ENCODE data around the gene CYP2S1.
"Not testable (repeated sequence)": the region's sequence is repeated elsewhere in the genome, so short reads cannot be mapped to it uniquely, and the experiment has no call there.

CYP2S1 gene

DNA sequence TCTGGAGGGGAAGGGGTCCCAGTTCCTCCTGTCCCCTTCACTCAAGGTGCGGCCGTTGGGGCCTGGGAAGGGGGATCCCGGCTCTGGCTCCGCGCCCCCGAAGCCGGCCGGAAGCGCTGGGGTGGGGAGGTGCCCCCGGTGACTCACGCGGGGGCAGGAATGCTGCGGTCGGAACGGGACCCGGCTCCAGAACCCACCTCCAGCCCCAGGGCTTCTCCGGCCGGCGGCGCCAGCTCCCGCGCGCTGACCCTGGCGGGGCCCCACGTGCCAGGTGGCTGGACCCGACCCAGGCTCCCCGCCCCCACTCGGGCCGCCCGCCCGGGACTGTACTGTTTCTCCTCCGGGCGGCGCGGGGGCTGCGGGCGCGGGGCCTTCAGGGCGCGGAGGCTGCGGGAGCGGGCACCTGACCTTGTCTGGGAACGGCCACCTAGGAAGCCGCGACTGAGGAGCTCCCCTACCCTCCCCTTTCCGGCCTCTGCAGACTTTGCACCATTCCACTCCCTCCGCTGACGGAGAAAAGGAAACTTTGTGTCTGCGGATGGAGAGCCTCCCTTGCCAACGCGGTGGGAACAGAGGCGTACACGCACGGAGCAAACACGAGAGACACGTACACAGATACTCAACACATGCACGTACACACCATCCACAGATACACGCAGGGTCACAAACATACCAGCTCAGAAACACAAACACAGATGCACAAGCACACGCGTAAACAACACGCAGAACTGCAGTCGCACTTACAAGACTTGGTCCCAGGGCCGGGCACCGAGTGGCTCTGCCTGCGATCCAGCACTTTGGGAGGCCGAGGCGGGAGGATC is 33.2 kb downstream of the CYP2S1 start:
- DNase-seq (ENCODE audit: low read depth), result no peak

DNA sequence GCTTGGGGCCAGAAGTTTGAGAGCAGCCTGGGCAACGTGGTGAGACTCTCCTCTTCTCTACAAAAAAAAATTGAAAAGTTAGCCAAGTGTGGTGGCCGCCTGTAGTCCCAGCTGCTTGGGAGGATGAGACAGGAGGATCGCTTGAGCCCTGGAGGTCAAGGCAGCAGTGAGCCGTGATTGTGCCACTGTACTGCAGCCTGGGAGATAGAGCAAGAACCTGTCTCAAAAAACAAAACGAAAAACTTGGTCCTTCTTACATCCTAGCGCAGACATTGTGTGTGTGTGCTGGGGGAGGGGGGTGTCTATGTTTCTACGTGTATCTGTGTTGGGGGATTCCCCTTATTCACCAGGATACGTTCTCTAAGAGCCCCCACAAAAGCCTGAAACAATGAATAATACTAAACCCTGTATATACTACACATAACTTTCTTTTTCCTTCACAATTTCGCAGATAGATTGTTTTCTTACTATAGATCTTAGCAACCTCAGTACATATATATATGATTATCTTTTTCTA is 33.9 kb downstream of the CYP2S1 start:
- DNase-seq (ENCODE audit: low read depth), result no peak

DNA sequence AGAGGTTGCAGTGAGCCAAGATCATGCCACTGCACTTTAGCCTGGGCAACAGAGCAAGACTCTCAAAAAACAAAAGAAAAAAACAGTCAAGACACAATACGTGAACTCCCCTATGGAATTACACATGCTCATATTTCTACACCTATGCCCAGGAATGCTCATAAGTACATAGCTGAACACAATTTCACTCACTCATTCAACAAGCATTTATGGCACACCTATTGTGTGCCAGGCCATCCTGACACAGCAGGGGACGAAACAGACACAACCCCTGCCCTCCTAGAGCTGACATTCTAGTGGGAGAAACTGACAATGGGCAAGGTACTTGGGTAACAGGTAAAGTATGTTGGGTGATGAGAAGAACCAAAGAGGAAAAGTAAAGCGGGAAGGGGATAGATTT is 35.5 kb downstream of the CYP2S1 start:
- no peak for DNase-seq (ENCODE audit: low read depth)

DNA sequence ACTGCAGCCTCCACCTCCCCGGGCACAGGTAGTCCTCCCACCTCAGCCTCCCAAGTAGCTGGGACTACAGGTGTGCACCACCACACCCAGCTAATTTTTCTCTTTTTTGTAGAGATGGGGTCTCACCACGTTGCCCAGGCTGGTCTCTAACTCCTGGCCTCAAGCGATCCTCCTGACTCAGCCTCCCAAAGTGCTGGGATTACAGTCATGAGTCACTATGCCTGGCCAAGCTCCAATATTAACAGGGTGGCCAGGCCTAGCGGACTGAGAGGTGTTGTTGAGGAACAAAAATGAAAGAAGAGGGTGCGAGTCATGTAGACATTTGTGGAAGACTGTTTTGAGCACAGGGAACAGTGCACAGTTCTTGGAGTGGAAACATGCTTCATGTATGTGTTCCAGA is 36.3 kb downstream of the CYP2S1 start:
- not testable (repeated sequence) for DNase-seq (ENCODE audit: low read depth)

DNA sequence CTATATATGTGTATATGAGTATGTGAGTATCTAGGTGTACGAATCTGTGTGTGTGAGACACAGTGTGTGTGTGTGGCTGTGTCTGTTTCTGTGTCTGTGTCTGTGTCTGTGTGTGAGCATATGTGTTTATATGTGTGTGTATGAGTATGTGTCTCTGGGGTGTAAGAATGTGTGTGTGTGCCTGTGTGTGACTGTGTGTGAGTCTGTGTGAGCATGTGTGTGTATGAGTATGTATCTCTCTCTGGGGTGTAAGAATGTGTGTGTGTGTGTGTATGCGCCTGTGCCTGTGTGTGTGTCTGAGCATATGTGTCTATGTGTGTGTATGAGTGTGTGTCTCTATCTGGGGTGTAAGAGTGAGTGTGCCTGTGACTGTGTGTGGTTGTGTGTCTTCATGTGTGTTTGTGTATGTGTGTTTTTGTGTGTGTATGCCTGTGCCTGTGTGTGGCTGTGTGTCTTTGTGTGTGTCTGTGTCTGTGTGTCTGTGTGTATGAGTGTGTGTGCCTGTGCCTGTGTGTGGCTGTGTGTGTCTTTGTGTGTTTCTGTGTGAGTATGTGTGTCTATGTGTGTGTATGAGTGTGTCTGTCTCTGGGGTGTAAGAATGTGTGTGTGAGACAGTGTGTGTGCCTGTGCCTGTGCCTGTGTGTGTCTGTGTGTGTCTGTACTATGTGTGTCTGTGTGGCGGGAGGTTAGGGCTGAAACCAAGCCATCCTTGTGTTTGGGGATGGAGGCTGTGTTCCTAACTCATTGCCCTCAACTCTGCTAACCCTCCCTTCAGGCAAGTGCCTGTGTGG is 37.2 kb downstream of the CYP2S1 start:
- DNase-seq (ENCODE audit: low read depth), result no peak

DNA sequence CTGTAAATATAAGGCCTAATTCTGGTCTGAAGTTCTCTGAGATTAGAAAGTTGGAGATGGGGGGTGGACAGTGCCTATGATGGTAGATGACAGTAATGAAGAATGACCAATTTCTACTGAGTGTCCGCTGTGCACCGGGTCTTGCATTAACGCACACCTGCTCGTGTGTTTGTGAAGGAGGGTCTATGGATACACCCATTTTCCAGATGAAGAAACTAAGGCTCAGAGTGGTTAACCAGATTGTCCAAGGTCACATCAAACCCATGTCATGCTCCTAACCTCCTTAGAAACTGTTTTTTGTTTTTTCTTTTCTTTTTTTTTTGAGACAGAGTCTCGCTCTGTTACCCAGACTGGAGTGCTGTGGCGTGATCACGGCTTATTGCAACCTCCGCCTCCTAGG is 39.7 kb downstream of the CYP2S1 start:
- no peak for DNase-seq (ENCODE audit: low read depth)

DNA sequence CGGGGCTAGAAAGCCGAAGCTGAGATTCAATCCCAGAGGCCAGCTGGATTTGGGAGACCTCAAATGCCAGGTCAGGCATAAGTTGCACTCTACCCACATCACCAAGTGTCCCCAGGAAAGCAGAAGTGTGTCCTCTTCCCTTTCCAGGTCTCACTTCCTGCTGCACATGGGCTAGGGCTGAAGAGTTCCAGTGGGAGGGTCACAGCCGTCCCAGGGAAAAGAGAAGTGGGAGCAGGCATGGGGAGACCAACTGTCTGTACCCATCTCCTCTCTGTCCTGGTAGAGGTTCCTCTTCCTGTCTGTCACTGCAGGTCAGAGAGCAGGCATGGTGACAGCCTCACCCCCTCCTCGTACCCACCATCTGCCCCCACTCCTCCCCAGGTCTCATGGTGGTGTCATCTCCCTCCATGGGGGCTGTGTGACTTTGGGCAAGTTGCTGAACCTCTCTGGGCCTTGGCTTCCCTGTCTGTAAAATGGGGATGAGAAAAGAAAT is 40.8 kb downstream of the CYP2S1 start:
- no peak for DNase-seq (ENCODE audit: low read depth)

DNA sequence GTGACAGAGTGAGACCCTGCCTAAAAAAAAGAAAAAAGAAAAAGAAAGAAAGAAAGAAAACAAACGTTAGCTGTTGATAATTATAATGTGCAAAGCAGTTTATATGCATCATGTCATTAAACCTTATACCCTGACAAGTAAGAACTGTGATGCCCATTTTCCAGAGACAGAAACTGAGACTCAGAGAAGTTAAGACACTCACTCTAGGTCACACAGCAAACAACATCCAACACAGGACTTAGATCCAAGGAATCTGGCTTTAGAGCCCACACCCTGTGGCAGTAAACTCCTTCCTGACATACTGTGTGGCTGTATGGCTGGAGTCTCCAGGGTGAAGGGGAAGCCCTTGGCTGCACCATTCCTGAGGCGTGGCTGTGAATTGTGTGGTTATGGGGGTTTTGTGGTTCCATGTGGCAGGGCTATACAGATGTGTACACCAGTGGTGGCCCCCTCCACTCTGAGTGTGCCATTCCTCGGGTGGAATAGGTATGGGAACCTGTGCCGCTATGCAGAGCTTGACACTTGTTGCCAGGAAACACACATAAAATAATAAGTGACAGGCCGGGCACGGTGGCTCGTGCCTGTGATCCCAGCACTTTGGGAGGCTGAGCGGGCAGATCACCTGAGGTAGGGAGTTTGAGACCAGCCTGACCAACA is 41.6 kb downstream of the CYP2S1 start:
- DNase-seq (ENCODE audit: low read depth), result no peak

DNA sequence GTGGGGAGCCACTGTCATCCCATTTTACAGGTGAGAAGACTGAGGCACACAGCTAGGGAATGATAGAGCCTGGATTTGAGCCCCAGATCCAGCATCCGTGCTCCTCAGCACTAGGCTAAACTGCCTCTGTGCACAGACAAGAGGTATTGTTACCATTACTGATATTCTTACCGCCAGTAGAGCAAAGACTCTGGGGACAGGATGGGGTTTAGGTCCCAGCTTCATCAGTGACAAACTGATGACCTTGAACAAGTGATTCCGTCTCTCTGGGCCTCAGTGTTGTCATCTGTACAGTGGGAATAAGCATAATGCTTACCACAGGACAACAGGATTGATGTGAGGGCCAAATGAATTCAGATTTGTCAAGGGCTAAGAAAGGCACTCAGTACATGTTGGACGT is 42.5 kb downstream of the CYP2S1 start:
- DNase-seq (ENCODE audit: low read depth), result no peak

DNA sequence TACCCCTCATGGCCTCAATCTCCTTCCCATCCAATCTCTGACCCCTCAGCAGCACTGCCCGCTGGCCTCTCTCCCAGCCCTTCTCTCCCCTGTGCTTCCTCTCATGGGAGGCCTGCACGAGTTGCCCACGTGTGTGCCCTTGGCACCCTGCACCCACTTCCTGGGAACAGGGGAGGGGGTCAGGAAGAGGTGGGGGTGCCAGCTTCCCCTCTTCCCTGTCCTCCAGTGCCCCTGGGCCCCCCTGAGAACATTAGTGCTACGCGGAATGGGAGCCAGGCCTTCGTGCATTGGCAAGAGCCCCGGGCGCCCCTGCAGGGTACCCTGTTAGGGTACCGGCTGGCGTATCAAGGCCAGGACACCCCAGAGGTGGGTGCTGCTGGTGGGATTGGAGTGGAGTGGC is 45.2 kb downstream of the CYP2S1 start:
- DNase-seq (ENCODE audit: low read depth), result no peak

DNA sequence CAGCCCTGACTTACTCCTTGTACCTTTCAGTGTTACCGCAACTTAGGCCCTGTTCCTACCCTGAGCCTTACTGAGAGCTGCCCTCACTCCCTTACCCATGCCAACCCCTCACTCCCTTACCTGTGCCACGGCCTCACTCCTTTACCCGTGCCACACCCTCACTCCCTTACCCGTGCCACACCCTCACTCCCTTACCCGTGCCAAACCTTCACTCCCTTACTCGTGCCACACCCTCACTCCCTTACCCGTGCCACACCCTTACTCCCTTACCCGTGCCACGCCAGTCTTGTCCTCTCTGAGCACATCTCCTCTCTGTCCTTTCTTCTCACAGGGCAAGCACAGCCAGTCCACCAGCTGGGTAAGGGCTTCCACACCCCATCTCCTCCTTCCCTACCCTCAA is 46.3 kb downstream of the CYP2S1 start:
- DNase-seq (ENCODE audit: low read depth), result no peak

DNA sequence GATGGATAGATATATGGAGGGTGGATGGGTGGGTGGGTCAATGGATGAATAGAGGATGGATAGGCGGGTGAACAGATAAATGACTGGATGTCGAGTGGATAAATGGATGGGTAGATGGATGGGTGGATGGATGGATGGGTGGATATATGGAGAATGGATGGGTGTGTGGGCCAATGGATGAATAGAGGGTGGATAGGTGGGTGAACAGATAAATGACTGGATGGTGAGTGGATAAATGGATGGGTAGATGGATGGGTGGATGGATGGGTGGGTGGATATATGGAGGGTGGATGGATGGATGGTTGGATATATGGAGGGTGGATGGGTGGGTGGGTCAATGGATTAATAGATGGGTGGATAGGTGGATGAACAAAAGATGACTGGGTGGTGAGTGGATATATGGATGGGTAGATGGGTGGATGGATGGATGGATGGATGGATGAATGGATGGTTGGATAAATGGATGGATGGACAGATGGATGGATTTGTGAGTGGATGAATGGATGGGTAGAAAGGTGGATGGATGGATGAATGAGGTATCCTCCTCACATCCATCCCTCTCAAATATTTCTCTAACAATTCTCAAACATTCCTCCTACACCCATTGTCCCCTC is 47.0 kb downstream of the CYP2S1 start:
- DNase-seq (ENCODE audit: low read depth), result no peak

DNA sequence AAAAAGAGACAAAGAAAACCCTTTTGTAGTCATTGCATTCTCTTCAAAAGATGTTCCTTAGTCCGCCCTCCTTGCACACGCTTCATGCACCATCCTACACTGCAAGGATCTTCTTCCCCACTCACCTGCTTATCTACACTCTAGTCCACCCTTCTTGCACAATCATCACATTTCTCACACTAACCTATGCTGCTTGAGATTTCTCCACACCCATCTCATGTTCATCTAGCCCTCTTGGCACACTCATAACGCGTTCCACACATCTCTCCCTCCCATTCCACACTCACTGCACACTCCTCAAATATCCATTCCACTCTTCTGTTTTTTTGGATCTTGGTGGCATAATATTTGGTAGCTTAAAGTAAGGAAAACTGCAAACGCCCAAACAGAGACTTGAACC is 48.8 kb downstream of the CYP2S1 start:
- DNase-seq (ENCODE audit: low read depth), result no peak

DNA sequence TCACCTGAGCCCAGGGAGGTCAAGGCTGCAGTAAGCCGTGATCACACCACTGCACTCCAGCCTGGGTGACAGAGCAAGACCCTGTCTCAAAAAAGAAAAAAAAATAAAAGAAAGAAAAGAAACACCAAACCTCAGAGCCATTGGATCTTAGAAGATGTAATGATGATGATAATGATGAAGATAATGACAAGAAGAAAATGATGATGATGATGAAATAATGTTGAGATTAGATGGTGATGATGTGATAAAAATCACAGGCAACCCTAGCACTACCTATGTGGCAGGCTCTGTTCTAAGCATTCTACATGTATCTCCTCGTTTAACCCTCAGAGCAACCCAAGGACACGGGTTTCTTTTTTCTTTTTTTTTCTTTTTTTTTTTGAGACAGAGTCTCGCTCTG is 51.1 kb downstream of the CYP2S1 start:
- no peak for DNase-seq (ENCODE audit: low read depth)

DNA sequence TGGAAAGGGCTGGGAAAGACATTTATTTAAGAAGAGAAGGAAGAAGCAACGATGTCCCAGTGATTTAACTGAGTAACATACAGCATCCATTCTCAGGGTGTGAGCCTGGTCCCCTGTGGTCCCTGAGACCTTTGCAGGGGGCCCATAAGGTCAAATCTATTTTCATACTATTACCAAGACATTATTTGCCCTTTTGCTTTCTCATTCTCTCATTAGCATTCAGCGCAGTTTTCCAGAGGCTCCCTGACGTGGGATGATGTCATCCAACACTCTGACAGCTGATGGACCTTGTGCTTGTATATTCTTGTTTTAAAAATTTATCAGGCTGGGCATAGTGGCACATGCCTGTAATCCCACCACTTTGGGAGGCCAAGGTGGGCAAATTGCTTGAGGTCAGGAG is 52.8 kb downstream of the CYP2S1 start:
- no peak for DNase-seq (ENCODE audit: low read depth)

DNA sequence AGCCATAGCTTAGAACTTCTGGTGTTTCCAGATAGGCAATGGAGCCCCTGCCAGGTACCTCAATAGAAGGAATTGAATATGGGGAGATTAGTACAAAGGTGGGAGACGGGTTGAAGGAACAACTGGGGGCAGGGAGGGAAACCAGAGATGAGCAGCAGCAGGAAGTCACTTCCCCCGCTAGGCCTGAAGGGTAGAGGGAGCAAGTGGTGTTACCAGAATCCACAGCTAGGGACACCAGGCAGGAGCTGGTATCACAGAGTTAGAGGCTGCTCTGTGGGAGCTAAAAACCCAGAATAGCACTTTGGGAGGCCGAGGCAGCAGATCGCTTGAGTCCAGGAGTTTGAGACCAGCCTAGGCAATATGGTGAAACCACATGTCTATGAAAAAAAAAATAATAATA is 55.9 kb downstream of the CYP2S1 start:
- no peak for DNase-seq (ENCODE audit: low read depth)

DNA sequence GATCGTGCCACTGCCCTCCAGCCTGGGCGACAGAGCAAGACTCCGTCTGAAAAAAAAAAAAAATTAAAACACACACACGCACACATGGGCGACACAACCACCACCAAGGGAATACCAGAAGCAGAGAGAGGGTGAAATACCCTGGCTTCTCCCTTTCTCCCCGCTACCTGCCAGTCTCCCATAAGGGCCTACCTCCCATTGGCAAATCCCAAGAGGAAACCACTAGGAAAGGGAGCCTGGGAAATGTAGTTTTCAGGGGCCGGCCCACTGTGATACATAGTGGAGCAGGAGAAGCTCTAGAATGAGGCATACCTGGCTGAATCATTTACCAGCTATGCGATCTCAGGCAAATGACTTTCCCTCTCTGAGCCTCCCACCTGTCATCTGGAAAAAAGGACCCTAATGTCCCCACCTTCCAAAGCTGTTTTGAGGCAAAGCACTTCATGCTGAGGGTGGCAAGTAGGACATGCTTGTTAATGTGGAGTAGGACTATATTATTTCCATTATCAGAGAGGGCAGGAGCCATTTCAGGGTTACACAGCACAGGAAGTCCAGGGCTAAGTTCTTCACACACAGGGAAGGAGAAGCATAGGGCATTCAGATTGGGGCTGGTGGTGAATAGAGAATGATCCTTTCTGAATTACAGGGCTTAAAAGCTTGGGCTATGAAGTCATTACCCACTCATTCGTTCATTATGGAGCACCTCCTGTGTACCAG is 56.8 kb downstream of the CYP2S1 start:
- DNase-seq (ENCODE audit: low read depth), result no peak

DNA sequence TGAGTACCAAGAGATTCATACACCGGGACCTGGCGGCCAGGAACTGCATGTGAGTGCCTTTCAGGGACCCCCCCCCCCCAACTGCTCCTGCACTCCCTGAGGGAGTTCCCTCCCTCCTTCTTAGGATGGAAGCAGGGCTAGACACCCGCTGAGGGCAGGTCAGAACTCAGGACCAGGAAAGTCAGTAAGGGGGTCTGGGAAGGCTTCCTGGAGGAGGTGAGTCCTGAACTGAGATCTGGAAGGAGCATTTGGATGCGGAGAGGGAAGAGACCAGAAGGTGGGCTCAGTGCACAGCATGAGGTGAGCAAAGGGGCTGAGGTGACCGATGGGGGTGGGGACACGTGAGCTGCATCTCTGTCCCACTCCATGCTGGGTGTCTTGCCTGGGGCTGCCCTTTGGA is 60.6 kb downstream of the CYP2S1 start:
- no peak for DNase-seq (ENCODE audit: low read depth)

DNA sequence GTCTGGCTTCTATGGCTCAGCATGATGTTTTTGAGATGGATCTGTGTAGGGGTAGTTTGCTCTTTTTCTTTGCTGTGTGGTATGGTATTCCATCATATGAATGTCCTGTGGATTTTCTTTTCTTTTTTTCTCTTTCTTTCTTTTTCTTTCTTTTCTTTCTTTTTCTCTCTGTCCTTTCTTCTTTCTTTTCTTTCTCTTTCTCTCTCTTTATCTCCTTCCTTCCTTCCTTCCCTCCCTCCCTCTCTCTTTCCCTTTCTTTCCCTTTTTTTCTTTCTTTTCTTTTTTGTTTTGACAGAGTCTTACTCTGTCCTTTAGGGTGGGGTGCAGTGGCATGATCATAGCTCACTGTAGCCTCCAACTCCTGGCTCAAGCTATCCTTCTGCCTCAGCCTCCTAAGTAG is 62.2 kb downstream of the CYP2S1 start:
- no peak for DNase-seq (ENCODE audit: low read depth)
